ENCODE data around the gene NHLH1. TPM values are rescaled to one million over a fixed set of nuclear protein-coding genes. Genes with fewer than 3 reads are reported as not detected.
A peak's percentile ranks its signal among the peaks of the same experiment; 100 is the strongest.

Gene NHLH1
- total RNA-seq, 1 experiment from 2014 or later, result 0.70 TPM

DNA sequence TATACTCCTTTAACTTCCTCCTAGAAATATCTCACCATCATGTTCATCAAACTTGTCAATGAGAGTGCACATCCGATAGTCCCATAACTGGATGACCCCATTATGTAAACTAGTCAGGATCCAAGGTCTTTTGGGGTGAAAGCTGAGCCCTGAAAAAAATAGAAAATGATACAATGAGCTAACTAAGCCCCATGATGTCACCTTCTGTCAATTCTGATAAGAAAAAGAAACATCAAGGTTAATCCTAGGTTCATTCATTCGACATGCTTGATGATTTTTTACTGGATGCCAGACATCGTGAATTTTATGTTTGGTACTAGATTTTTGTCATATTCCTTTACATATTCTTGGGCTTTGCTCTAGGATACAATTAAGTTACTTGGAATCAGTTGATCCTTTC, 26.7 kb upstream of the NHLH1 start:
- TF ChIP-seq, protein P1, sequence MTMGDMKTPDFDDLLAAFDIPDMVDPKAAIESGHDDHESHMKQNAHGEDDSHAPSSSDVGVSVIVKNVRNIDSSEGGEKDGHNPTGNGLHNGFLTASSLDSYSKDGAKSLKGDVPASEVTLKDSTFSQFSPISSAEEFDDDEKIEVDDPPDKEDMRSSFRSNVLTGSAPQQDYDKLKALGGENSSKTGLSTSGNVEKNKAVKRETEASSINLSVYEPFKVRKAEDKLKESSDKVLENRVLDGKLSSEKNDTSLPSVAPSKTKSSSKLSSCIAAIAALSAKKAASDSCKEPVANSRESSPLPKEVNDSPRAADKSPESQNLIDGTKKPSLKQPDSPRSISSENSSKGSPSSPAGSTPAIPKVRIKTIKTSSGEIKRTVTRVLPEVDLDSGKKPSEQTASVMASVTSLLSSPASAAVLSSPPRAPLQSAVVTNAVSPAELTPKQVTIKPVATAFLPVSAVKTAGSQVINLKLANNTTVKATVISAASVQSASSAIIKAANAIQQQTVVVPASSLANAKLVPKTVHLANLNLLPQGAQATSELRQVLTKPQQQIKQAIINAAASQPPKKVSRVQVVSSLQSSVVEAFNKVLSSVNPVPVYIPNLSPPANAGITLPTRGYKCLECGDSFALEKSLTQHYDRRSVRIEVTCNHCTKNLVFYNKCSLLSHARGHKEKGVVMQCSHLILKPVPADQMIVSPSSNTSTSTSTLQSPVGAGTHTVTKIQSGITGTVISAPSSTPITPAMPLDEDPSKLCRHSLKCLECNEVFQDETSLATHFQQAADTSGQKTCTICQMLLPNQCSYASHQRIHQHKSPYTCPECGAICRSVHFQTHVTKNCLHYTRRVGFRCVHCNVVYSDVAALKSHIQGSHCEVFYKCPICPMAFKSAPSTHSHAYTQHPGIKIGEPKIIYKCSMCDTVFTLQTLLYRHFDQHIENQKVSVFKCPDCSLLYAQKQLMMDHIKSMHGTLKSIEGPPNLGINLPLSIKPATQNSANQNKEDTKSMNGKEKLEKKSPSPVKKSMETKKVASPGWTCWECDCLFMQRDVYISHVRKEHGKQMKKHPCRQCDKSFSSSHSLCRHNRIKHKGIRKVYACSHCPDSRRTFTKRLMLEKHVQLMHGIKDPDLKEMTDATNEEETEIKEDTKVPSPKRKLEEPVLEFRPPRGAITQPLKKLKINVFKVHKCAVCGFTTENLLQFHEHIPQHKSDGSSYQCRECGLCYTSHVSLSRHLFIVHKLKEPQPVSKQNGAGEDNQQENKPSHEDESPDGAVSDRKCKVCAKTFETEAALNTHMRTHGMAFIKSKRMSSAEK (CRISPR knock-in tag; IDR thresholded peaks at IDR 0.05; ENCODE audit: borderline replicate concordance), result no peak
- TF ChIP-seq CREM (CRISPR knock-in tag; IDR thresholded peaks at IDR 0.05) (no peak), HMGA2 (CRISPR knock-in tag; IDR thresholded peaks at IDR 0.05) (no peak), ZNF396 (CRISPR knock-in tag; IDR thresholded peaks at IDR 0.05; ENCODE audit: borderline replicate concordance) (no peak), ATF1 (CRISPR knock-in tag; IDR thresholded peaks at IDR 0.05) (no peak), TEAD1 (CRISPR knock-in tag; IDR thresholded peaks at IDR 0.05) (no peak), GTF2I (CRISPR knock-in tag; conservative IDR thresholded peaks at IDR 0.05) (no peak), ERG (CRISPR knock-in tag; IDR thresholded peaks at IDR 0.05) (no peak), NFE2L1 (CRISPR knock-in tag; IDR thresholded peaks at IDR 0.05) (no peak), SMAD3 (CRISPR knock-in tag; IDR thresholded peaks at IDR 0.05; ENCODE audit: borderline replicate concordance) (no peak), ATF2 (CRISPR knock-in tag; IDR thresholded peaks at IDR 0.05; ENCODE audit: borderline replicate concordance, low read depth) (no peak), PREB (CRISPR knock-in tag; IDR thresholded peaks at IDR 0.05; ENCODE audit: borderline replicate concordance) (no peak)
- TF ChIP-seq, protein P2, sequence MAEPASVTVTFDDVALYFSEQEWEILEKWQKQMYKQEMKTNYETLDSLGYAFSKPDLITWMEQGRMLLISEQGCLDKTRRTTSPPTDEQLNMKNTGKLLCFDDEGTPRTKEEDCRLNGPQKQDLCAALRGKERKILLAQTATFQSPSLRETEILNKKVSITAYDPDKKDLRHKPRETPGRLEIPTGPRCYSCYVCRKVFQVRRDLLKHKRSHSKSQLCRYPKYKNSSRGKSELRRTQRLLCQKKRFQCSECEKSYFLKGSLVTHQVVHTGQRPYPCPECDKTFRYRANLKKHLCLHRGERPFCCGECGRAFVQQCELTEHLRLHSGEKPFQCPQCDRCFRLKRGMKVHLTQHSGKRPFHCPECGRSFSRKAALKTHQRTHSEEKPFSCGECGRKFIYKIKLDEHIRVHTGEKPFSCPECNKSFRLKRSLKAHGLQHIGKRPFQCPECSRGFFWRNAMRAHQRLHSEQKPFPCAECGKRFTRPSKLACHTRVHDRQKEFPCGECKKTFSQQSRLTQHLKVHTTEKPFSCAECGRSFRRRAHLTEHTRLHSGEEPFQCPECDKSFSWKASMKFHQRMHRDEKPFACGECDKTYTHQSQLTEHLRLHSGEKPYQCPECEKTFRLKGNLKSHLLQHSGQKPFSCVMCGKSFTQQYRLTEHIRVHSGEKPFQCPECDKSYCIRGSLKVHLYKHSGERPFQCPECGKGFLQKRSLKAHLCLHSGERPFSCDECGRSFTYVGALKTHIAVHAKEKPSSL (CRISPR knock-in tag; conservative IDR thresholded peaks at IDR 0.05), result no peak
- TF ChIP-seq, protein P3, sequence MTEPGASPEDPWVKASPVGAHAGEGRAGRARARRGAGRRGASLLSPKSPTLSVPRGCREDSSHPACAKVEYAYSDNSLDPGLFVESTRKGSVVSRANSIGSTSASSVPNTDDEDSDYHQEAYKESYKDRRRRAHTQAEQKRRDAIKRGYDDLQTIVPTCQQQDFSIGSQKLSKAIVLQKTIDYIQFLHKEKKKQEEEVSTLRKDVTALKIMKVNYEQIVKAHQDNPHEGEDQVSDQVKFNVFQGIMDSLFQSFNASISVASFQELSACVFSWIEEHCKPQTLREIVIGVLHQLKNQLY (CRISPR knock-in tag; IDR thresholded peaks at IDR 0.05), result no peak
- H3K4me3 Mint-ChIP-seq, result no peak overlapping the region
- no peaks in the 10 kb centered on the region for H3K9me3 Mint-ChIP-seq
- H3K36me3 Mint-ChIP-seq, result peaks cover 42% of the 10 kb centered on the region
- no peak overlapping the region for H3K27ac Mint-ChIP-seq
- no peak for DNase-seq (ENCODE audit: low spot score)
- POLR2A ChIA-PET, result no interaction called here
- H3K4me1 Mint-ChIP-seq, result peaks cover 26% of the 10 kb centered on the region
- ATAC-seq, result no peak
- no peaks in the 10 kb centered on the region for H3K27me3 Mint-ChIP-seq (ENCODE audit: low read depth)
- CTCF ChIA-PET, result no interaction called here

DNA sequence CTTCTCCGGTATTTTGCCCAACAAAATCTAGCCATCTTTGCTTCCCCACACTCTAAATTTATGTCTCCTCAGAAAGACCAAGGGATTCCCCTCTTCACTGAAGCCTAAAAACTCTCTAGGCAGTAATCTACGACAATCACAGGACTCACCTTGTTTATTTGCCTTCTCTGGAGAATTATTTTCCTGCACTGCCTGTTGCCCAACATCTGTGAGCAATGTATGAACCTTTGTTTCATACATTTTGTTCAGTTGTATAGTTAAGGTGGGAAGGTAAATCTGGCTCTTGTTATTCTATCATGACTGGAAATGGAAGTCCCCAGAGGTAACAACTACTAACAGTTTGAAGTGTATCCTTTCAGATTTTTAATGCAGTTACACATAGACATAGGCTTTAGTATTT, 26.0 kb upstream of the NHLH1 start:
- CTCF ChIA-PET, result no interaction called here
- Mint-ChIP-seq H3K27me3 (ENCODE audit: low read depth) (no peaks in the 10 kb centered on the region), H3K36me3 (peaks cover 42% of the 10 kb centered on the region), H3K9me3 (no peaks in the 10 kb centered on the region), H3K4me3 (peak overlapping the region; percentile 100), H3K4me1 (peaks cover 26% of the 10 kb centered on the region), H3K27ac (peak overlapping the region; percentile 32)
- TF ChIP-seq, protein P4, sequence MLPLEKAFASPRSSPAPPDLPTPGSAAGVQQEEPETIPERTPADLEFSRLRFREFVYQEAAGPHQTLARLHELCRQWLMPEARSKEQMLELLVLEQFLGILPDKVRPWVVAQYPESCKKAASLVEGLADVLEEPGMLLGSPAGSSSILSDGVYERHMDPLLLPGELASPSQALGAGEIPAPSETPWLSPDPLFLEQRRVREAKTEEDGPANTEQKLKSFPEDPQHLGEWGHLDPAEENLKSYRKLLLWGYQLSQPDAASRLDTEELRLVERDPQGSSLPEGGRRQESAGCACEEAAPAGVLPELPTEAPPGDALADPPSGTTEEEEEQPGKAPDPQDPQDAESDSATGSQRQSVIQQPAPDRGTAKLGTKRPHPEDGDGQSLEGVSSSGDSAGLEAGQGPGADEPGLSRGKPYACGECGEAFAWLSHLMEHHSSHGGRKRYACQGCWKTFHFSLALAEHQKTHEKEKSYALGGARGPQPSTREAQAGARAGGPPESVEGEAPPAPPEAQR (CRISPR knock-in tag; IDR thresholded peaks at IDR 0.05), result no peak
- no peak for TF ChIP-seq ZNF121 (CRISPR knock-in tag; IDR thresholded peaks at IDR 0.05)
- DNase-seq (ENCODE audit: low spot score) (no peak), ATAC-seq (no peak)
- POLR2A ChIA-PET, result no interaction called here

All from WTC11 (cell line).